ENCODE results near the gene PLA2G4E. TPM values are rescaled to one million over a fixed set of nuclear protein-coding genes. Genes with fewer than 3 reads are reported as not detected.

PLA2G4E gene
- total RNA-seq, 1 experiment from 2014 or later: not detected

DNA sequence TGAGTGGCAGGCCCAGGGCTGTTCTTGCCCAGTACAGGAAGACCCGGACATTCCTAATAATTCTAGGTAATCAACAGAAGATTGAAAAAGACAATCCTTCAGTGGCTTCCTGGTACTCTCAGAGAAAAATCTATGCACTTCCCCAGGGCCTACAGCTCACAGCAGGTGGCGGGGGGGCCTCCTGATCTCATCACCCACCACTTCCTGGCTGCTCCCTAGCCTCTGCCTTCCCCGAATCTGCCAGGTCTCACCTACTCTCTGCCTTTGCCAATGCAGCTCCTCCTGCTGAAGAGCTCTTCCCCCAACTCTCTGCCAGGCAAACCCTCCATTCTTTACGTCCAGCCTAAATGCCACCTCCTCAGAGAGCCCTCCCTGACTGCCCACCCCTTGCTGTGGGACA lies 86.0 kb downstream of the PLA2G4E start:
- no peak for DNase-seq (ENCODE audit: low read depth, low spot score)
- H3K79me2 ChIP-seq (ENCODE audit: insufficient read depth, low read length): peaks cover 52% of the 10 kb centered on the region; the same call in 1 of the 2 replicates
- intact Hi-C loops (cut with micrococcal nuclease): loop anchor here (5.0 kb wide), 1 partner anchor 37 kb away; the partner anchor contains the start of gene EHD4
- no peaks in the 10 kb centered on the region for H3K27me3 ChIP-seq (ENCODE audit: insufficient read depth, low read length)
- TF ChIP-seq CBX3 (IDR thresholded peaks at IDR 0.05; ENCODE audit: low read depth) (no peak), SRF (IDR thresholded peaks at IDR 0.05; ENCODE audit: low read depth) (no peak)
- TF ChIP-seq, protein P1, sequence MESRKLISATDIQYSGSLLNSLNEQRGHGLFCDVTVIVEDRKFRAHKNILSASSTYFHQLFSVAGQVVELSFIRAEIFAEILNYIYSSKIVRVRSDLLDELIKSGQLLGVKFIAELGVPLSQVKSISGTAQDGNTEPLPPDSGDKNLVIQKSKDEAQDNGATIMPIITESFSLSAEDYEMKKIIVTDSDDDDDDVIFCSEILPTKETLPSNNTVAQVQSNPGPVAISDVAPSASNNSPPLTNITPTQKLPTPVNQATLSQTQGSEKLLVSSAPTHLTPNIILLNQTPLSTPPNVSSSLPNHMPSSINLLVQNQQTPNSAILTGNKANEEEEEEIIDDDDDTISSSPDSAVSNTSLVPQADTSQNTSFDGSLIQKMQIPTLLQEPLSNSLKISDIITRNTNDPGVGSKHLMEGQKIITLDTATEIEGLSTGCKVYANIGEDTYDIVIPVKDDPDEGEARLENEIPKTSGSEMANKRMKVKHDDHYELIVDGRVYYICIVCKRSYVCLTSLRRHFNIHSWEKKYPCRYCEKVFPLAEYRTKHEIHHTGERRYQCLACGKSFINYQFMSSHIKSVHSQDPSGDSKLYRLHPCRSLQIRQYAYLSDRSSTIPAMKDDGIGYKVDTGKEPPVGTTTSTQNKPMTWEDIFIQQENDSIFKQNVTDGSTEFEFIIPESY (IDR thresholded peaks at IDR 0.05; ENCODE audit: extremely low read depth, insufficient replicate concordance, low read length): no peak
- TF ChIP-seq, protein P2, sequence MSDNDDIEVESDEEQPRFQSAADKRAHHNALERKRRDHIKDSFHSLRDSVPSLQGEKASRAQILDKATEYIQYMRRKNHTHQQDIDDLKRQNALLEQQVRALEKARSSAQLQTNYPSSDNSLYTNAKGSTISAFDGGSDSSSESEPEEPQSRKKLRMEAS (IDR thresholded peaks at IDR 0.05): no peak
- peak overlapping the region; percentile 51 for H3K9ac ChIP-seq (ENCODE audit: low read length)
- POLR2A ChIA-PET: interaction anchor here (1.1 kb wide), 1 partner anchor 16 kb away, joined by 3 read pairs; no protein-coding TSS in a partner anchor
- H2AFZ ChIP-seq (ENCODE audit: low read depth, low read length, poor library complexity, severe bottlenecking): no peak overlapping the region
- H3K4me2 ChIP-seq (ENCODE audit: low read length): peak overlapping the region; percentile 78
- peak; percentile 20 for ATAC-seq
- H3K4me3 ChIP-seq (replicated peaks in 1 of 2; ENCODE audit: low read depth in 1 of 2, low read length in 2 of 2): 0 out of 4 replicates have a peak overlapping the region, but pooled peaks of 1 of the 2 experiments have one; percentile 7
- RAD21 ChIA-PET (ENCODE audit: low non-redundant PET in 1 of 2, low total read pairs in 2 of 2, uncharacterized antibody in 2 of 2, unreplicated experiment in 2 of 2): no interaction called here
- peaks cover 0 to 4% of the 10 kb centered on the region in 2 experiments; a peak in 1 of 4 replicates for H3K36me3 ChIP-seq (ENCODE audit: control insufficient read depth in 1 of 2, insufficient read depth in 2 of 2, low read length in 2 of 2)
- H3K4me1 ChIP-seq (ENCODE audit: control insufficient read depth in 1 of 2, insufficient read depth in 2 of 2, low read length in 2 of 2): peaks cover 46 to 91% of the 10 kb centered on the region in 2 experiments
- no TSS peak for BruUV-seq (replicated peaks)
- H3K27ac ChIP-seq (ENCODE audit: low read depth, low read length): no peak overlapping the region
- H3K9me3 ChIP-seq (ENCODE audit: control insufficient read depth in 1 of 2, insufficient read depth in 1 of 2, low read depth in 1 of 2, low read length in 2 of 2): no peaks in the 10 kb centered on the region; a peak in 1 of 4 replicates
- no peaks in the 10 kb centered on the region for H3K9me2 ChIP-seq (ENCODE audit: insufficient read depth)
- no peaks in the 10 kb centered on the region for H4K20me1 ChIP-seq (ENCODE audit: insufficient read depth)
- CTCF ChIA-PET: no interaction called here

DNA sequence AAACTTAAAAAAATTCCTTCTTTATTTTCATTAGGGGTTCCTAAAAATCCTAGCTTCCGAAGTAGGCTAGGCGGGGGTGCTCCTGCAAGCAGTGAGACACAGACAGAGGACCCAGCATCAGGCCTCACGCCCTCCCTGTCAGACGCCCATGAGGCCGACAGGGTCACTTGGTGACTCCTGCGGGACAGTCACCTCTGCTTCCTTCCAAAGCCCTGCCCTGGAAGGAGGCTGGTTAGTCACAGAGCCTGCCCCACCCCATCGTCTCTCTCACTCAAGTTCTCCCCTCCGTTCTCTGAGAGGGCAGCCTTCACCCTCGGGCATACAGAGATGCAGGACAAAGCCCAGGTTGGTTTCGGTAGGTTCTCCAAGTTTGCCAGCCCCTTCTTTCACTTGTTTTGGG lies 87.1 kb downstream of the PLA2G4E start:
- ChIA-PET POLR2A (no interaction called here), CTCF (interaction anchor here (1.1 kb wide), 1 partner anchor 29 kb away, joined by 4 read pairs; no protein-coding TSS in a partner anchor), RAD21 (ENCODE audit: low non-redundant PET in 1 of 2, low total read pairs in 2 of 2, uncharacterized antibody in 2 of 2, unreplicated experiment in 2 of 2) (no interaction called here)
- Histone ChIP-seq H4K20me1 (ENCODE audit: insufficient read depth) (no peaks in the 10 kb centered on the region), H3K4me2 (ENCODE audit: low read length) (peak overlapping the region; percentile 78), H3K9me3 (ENCODE audit: control insufficient read depth in 1 of 2, insufficient read depth in 1 of 2, low read depth in 1 of 2, low read length in 2 of 2) (no peaks in the 10 kb centered on the region; a peak in 1 of 4 replicates), H3K27ac (ENCODE audit: low read depth, low read length) (no peak overlapping the region), H3K36me3 (ENCODE audit: control insufficient read depth in 1 of 2, insufficient read depth in 2 of 2, low read length in 2 of 2) (peaks cover 0 to 4% of the 10 kb centered on the region in 2 experiments; a peak in 1 of 4 replicates), H3K79me2 (ENCODE audit: insufficient read depth, low read length) (peaks cover 55% of the 10 kb centered on the region; the same call in 1 of the 2 replicates), H3K9me2 (ENCODE audit: insufficient read depth) (no peaks in the 10 kb centered on the region), H2AFZ (ENCODE audit: low read depth, low read length, poor library complexity, severe bottlenecking) (no peak overlapping the region), H3K4me3 (replicated peaks in 1 of 2; ENCODE audit: low read depth in 1 of 2, low read length in 2 of 2) (peak overlapping the region in 1 of 2 experiments; percentile 35; a peak in 2 of 4 replicates), H3K9ac (ENCODE audit: low read length) (peak overlapping the region; percentile 51), H3K27me3 (ENCODE audit: insufficient read depth, low read length) (no peaks in the 10 kb centered on the region), H3K4me1 (ENCODE audit: control insufficient read depth in 1 of 2, insufficient read depth in 2 of 2, low read length in 2 of 2) (peaks cover 42 to 89% of the 10 kb centered on the region in 2 experiments)
- no TSS peak for BruUV-seq (replicated peaks)
- TF ChIP-seq CBX3 (IDR thresholded peaks at IDR 0.05; ENCODE audit: low read depth) (peak; percentile 42; the same call in 1 of the 2 replicates), JUND (IDR thresholded peaks at IDR 0.05) (peak; percentile 32; the same call in 1 of the 2 replicates), EZH2 (IDR thresholded peaks at IDR 0.05) (no peak), SP1 (IDR thresholded peaks at IDR 0.05; ENCODE audit: low read depth) (peak; percentile 41; the same call in 1 of the 2 replicates)
- TF ChIP-seq, protein P2 (IDR thresholded peaks at IDR 0.05): peak; percentile 62
- DNase-seq (ENCODE audit: low read depth, low spot score): peak; percentile 61
- ATAC-seq: peak; percentile 89
- intact Hi-C loops (cut with micrococcal nuclease): no loop called here

All from HCT116 (cell line).